H1 (cell line): ENCODE data around the gene DBX1. TPM values are rescaled to one million over a fixed set of nuclear protein-coding genes. Genes with fewer than 3 reads are reported as not detected.

Experiments
- ASH2L ChIP-seq: fragments of 200-600, 300-600 bp; sonication (generic); IDR thresholded peaks from one replicate; pipeline ENCODE4 v1.7.1; 2017; ENCODE audit warnings: low read length
- CHD1 ChIP-seq: IDR thresholded peaks from 2 replicates; pipeline ENCODE4 v1.6.1; 2012; ENCODE audit warnings: low read depth, low read length, improper control_type of control experiment
- CHD7 ChIP-seq: fragments of 300-600 bp; sonication (generic); IDR thresholded peaks from 2 replicates; pipeline ENCODE4 v1.7.1; 2012; ENCODE audit warnings: low read length, moderate library complexity, mild to moderate bottlenecking, inconsistent platforms; ENCODE audit not compliant: insufficient replicate concordance
- GABPA ChIP-seq: IDR thresholded peaks from 2 replicates; pipeline ENCODE4 v1.6.1; 2011; ENCODE audit warnings: mild to moderate bottlenecking, low read length, moderate library complexity, borderline replicate concordance; ENCODE audit not compliant: insufficient read depth
- HDAC6 ChIP-seq: IDR thresholded peaks from one replicate; pipeline ENCODE4 v1.7.1; 2012; ENCODE audit warnings: low read depth, mild to moderate bottlenecking, inconsistent platforms, low read length, moderate library complexity
- PHF8 ChIP-seq: fragments of 200-600 bp; sonication (generic); conservative IDR thresholded peaks from 2 replicates; pipeline ENCODE4 v1.7.1; 2012; ENCODE audit warnings: low read depth, mild to moderate bottlenecking, inconsistent platforms, low read length, moderate library complexity
- SIRT6 ChIP-seq: IDR thresholded peaks from one replicate; pipeline ENCODE4 v1.7.1; 2012; ENCODE audit warnings: low read length, inconsistent platforms
- SP1 ChIP-seq: IDR thresholded peaks from 2 replicates; pipeline ENCODE4 v1.6.1; 2011; ENCODE audit warnings: low read depth, low read length
- TEAD4 ChIP-seq: IDR thresholded peaks from 2 replicates; pipeline ENCODE4 v1.6.1; 2012; ENCODE audit warnings: low read depth, low read length, inconsistent platforms, mixed read lengths
- polyA plus RNA-seq, 7 experiments: library from polyadenylated mRNA; depleted of rRNA in 3 of 7; stranded (reverse) in 5 of 7; unstranded in 2 of 7; fragments of >200 nt in 5 of 7; fragments of 200-250 nt in 2 of 7; gene quantifications; 1 replicate in 5 of 7; 2 replicates in 1 of 7; 4 replicates in 1 of 7; pipeline versions ENCODE4 v1.2.1 to v1.2.3, GENCODE V29; 2011 to 2013; ENCODE audit warnings: missing spikeins in 2 of 7, mixed read lengths in 2 of 7
- total RNA-seq: library from RNA; stranded (reverse); fragmentation: NEBNext Ultra II Directional; extraction: Animal tissue kit (Norgen Biotek cat#: 25700); gene quantifications from 2 replicates; pipeline ENCODE4 v1.2.1, GENCODE V29; 2021

The DBX1 gene
- total and polyA plus RNA-seq, 2 of the 8 experiments (the other 6 are each of a cell fraction or from before 2014, with no cell fraction given), result not detected

DNA sequence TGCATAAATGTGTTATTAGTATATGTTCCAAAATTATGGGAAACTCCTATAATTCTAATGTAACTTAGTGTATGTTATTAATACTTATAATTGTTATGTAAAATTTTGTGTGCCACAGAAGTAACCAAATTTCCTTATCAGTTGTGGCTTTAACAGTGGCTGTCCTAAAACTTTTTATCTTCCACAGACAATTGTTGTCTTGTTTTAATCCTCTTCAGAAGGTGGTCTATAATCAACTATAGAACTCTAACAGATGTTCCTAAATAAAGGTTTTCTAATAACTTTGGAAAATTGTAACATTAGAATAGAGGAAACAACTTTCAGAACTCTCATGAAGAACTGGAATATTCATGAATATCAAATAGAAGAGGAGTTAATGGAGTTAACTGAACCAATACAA lies 44.4 kb upstream of the DBX1 start (continued):
- TF ChIP-seq CHD7 (no peak), SP1 (no peak), HDAC6 (no peak), PHF8 (no peak), CHD1 (no peak), SIRT6 (no peak), TEAD4 (no peak), ASH2L (no peak), GABPA (no peak)
